HG02678 (cell line): Measurements from ENCODE around the gene KAZN.

Experiments
- ATAC-seq: cut with Tn5 transposase; IDR thresholded peaks from one replicate; pipeline ENCODE4 v1.9.1; 2021; ENCODE audit warnings: mild to moderate bottlenecking, moderate library complexity; ENCODE audit not compliant: unreplicated experiment

KAZN gene

GRCh38 chr1:14585728-14586127, 12.8 kb upstream of the KAZN start:
- ATAC-seq, result no peak

GRCh38 chr1:14590411-14591180, 7.9 kb upstream of the KAZN start:
- ATAC-seq, result no peak

- no peak for ATAC-seq
Observed at GRCh38 chr1:14591600-14591999, 6.9 kb upstream of the KAZN start.

GRCh38 chr1:14592004-14592631, 6.4 kb upstream of the KAZN start:
- ATAC-seq, result no peak

GRCh38 chr1:14593302-14593701, 5.2 kb upstream of the KAZN start:
- ATAC-seq, result no peak

- ATAC-seq, result no peak
Observed at GRCh38 chr1:14594045-14594444, 4.4 kb upstream of the KAZN start.

GRCh38 chr1:14596591-14596990, 1.9 kb upstream of the KAZN start:
- no peak for ATAC-seq

- no peak for ATAC-seq
Observed at GRCh38 chr1:14597343-14598006, 1.0 kb upstream of the KAZN start.

- ATAC-seq, result no peak
Observed at GRCh38 chr1:14598007-14598497, 433 bp upstream of the KAZN start.

GRCh38 chr1:14599183-14599791, 802 bp downstream of the KAZN start:
- no peak for ATAC-seq

- ATAC-seq, result no peak
Observed at GRCh38 chr1:14599800-14600199, 1.3 kb downstream of the KAZN start.

GRCh38 chr1:14600405-14601112, 2.1 kb downstream of the KAZN start:
- ATAC-seq, result no peak

GRCh38 chr1:14602136-14602535, 3.7 kb downstream of the KAZN start:
- no peak for ATAC-seq

GRCh38 chr1:14603645-14604044, 5.2 kb downstream of the KAZN start:
- no peak for ATAC-seq

GRCh38 chr1:14604414-14604813, 5.9 kb downstream of the KAZN start:
- ATAC-seq, result no peak

GRCh38 chr1:14605945-14606344, 7.5 kb downstream of the KAZN start:
- ATAC-seq, result no peak

- no peak for ATAC-seq
Observed at GRCh38 chr1:14606632-14607031, 8.1 kb downstream of the KAZN start.

- ATAC-seq, result no peak
Observed at GRCh38 chr1:14607295-14607694, 8.8 kb downstream of the KAZN start.

GRCh38 chr1:14608308-14608707, 9.8 kb downstream of the KAZN start:
- ATAC-seq, result no peak

GRCh38 chr1:14610761-14611160, 12.3 kb downstream of the KAZN start:
- ATAC-seq, result no peak

- ATAC-seq, result no peak
Observed at GRCh38 chr1:14611792-14612191, 13.3 kb downstream of the KAZN start.
